ENCODE results near the gene TGFBRAP1.

The TGFBRAP1 gene

GRCh38 chr2:105241443-105241842 is 88.1 kb downstream of the TGFBRAP1 start, which contains the start of gene GPR45:
Gene GPR45 (plus strand): TSS chr2:105241743. CDS start chr2:105241859, 116 bp downstream.
- DNase-seq (ENCODE audit: low read depth in 2 of 2, low spot score in 1 of 2): no peak

- no peak for DNase-seq (ENCODE audit: low read depth in 2 of 2, low spot score in 1 of 2)
Measured at GRCh38 chr2:105239924-105240323, 89.6 kb downstream of the TGFBRAP1 start.

GRCh38 chr2:105238664-105239240 is 90.8 kb downstream of the TGFBRAP1 start:
- no peak for DNase-seq (ENCODE audit: low read depth in 2 of 2, low spot score in 1 of 2)

- DNase-seq (ENCODE audit: low read depth in 2 of 2, low spot score in 1 of 2): no peak
Measured at GRCh38 chr2:105237045-105237765, 92.3 kb downstream of the TGFBRAP1 start.

GRCh38 chr2:105236060-105236424 is 93.5 kb downstream of the TGFBRAP1 start:
- no peak for DNase-seq (ENCODE audit: low read depth in 2 of 2, low spot score in 1 of 2)

GRCh38 chr2:105235388-105236059 is 94.0 kb downstream of the TGFBRAP1 start:
- peak; percentile 6 to 23 for DNase-seq (ENCODE audit: low read depth in 2 of 2, low spot score in 1 of 2)

- DNase-seq (ENCODE audit: low read depth in 2 of 2, low spot score in 1 of 2): no peak
Measured at GRCh38 chr2:105231232-105231619, 98.3 kb downstream of the TGFBRAP1 start.

GRCh38 chr2:105224444-105224843 is 105.1 kb downstream of the TGFBRAP1 start:
- no peak for DNase-seq (ENCODE audit: low read depth in 2 of 2, low spot score in 1 of 2)

GRCh38 chr2:105220604-105221003 is 108.9 kb downstream of the TGFBRAP1 start:
- no peak for DNase-seq (ENCODE audit: low read depth in 2 of 2, low spot score in 1 of 2)

GRCh38 chr2:105215586-105216192 is 113.8 kb downstream of the TGFBRAP1 start:
- no peak for DNase-seq (ENCODE audit: low read depth in 2 of 2, low spot score in 1 of 2)

Measured in stimulated activated CD8-positive, alpha-beta memory T cell treated with anti-CD3 and anti-CD28 coated beads, Interleukin-4, amount 100 ng/mL, for 1 hour (primary cell).